Loucy (cell line): ENCODE measurements around the gene CAMTA1.

ENCODE experiments used
- EZH2phosphoT487 ChIP-seq: fragments of 200-600 bp; IDR thresholded peaks from 2 replicates; pipeline ENCODE4 v1.6.1; 2018; ENCODE audit warnings: antibody characterized with exemption, mild to moderate bottlenecking, moderate library complexity, borderline replicate concordance
- TF ChIP-seq, protein P1 (sequence below): fragments of 200-600 bp; sonication (generic); conservative IDR thresholded peaks from 2 replicates; pipeline ENCODE4 v1.5.1; 2014; ENCODE audit warnings: mild to moderate bottlenecking, antibody characterized with exemption, low read length

DNA sequence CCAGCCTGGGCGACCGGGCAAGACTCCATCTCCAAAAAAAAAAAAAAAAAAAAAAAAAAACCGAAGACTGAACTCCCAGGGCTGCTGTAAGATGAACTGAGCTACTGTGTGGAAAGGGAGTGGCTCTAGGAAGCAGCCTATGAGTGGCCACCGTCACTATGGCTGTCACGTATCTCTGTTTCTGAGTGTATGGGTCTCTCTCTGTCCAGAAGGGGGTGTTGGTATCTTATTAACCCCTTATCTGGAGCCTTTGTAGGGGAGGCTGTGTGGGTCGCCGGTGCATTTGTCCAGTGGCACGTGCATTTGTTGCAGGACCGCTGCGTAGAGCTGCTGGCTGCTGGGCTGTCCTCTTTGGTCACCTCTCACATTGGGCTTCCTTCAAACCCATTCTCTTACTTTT is 326.6 kb downstream of the CAMTA1 start:
- TF ChIP-seq, protein P1, sequence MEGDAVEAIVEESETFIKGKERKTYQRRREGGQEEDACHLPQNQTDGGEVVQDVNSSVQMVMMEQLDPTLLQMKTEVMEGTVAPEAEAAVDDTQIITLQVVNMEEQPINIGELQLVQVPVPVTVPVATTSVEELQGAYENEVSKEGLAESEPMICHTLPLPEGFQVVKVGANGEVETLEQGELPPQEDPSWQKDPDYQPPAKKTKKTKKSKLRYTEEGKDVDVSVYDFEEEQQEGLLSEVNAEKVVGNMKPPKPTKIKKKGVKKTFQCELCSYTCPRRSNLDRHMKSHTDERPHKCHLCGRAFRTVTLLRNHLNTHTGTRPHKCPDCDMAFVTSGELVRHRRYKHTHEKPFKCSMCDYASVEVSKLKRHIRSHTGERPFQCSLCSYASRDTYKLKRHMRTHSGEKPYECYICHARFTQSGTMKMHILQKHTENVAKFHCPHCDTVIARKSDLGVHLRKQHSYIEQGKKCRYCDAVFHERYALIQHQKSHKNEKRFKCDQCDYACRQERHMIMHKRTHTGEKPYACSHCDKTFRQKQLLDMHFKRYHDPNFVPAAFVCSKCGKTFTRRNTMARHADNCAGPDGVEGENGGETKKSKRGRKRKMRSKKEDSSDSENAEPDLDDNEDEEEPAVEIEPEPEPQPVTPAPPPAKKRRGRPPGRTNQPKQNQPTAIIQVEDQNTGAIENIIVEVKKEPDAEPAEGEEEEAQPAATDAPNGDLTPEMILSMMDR = no peak; the same call in 1 of the 2 replicates
- TF ChIP-seq EZH2phosphoT487 = no peak
